Activated CD8-positive, alpha-beta memory T cell treated with anti-CD3 and anti-CD28 coated beads, Interleukin-2, amount 50 U/mL, for 48 hours (primary cell): ENCODE measurements around the gene RBBP5.
"Not testable (repeated sequence)": the region's sequence is repeated elsewhere in the genome, so short reads cannot be mapped to it uniquely, and the experiment has no call there.

ENCODE experiments used
- DNase-seq: peaks from one replicate; pipeline ENCODE4 v3.0.0-alpha.2; 2020

Gene RBBP5

GRCh38 chr1:205121660-205122488 lies at the start of gene RBBP5:
Gene RBBP5 (minus strand): TSS chr1:205121978. CDS start chr1:205121873, 105 bp downstream.
- DNase-seq: peak; percentile 96

GRCh38 chr1:205171369-205171768 lies 49.6 kb upstream of the RBBP5 start:
- no peak for DNase-seq

- DNase-seq: no peak
Measured at GRCh38 chr1:205170532-205171269, 48.9 kb upstream of the RBBP5 start.

GRCh38 chr1:205169248-205169647 lies 47.5 kb upstream of the RBBP5 start:
- no peak for DNase-seq

GRCh38 chr1:205168291-205168690 lies 46.5 kb upstream of the RBBP5 start:
- no peak for DNase-seq

- no peak for DNase-seq
Measured at GRCh38 chr1:205162301-205162700, 40.5 kb upstream of the RBBP5 start.

- no peak for DNase-seq
Measured at GRCh38 chr1:205161076-205161475, 39.3 kb upstream of the RBBP5 start.

GRCh38 chr1:205158048-205158616 lies 36.4 kb upstream of the RBBP5 start:
- DNase-seq: no peak

- DNase-seq: not testable (repeated sequence)
Measured at GRCh38 chr1:205155665-205156377, 34.0 kb upstream of the RBBP5 start.

- DNase-seq: no peak
Measured at GRCh38 chr1:205152505-205152904, 30.7 kb upstream of the RBBP5 start.

GRCh38 chr1:205150651-205151428 lies 29.1 kb upstream of the RBBP5 start:
- DNase-seq: no peak

GRCh38 chr1:205147191-205147835 lies 25.5 kb upstream of the RBBP5 start:
- DNase-seq: no peak

GRCh38 chr1:205144751-205145150 lies 23.0 kb upstream of the RBBP5 start:
- no peak for DNase-seq

GRCh38 chr1:205144046-205144720 lies 22.4 kb upstream of the RBBP5 start:
- no peak for DNase-seq

- DNase-seq: no peak
Measured at GRCh38 chr1:205142102-205142469, 20.3 kb upstream of the RBBP5 start.

- peak; percentile 82 for DNase-seq
Measured at GRCh38 chr1:205141236-205142101, 19.7 kb upstream of the RBBP5 start.

GRCh38 chr1:205140113-205140512 lies 18.3 kb upstream of the RBBP5 start:
- no peak for DNase-seq

- DNase-seq: no peak
Measured at GRCh38 chr1:205137901-205138300, 16.1 kb upstream of the RBBP5 start.

GRCh38 chr1:205133287-205133686 lies 11.5 kb upstream of the RBBP5 start:
- DNase-seq: no peak

- no peak for DNase-seq
Measured at GRCh38 chr1:205129447-205130029, 7.8 kb upstream of the RBBP5 start.
